SKM-1 treated with dmso at 0.1 percent for 144 hours (cell line): ENCODE results near the gene SMC4.
"Not testable (repeated sequence)": the region's sequence is repeated elsewhere in the genome, so short reads cannot be mapped to it uniquely, and the experiment has no call there.

Source experiments
- DNase-seq: peaks from one replicate; lab custom pipeline; 2025; ENCODE audit not compliant: unreplicated experiment; lab: John Stamatoyannopoulos, UW

Gene SMC4

GRCh38 chr3:160399125-160400029, at the start of gene SMC4, which contains the start of gene IFT80:
Gene SMC4, plus strand, starts transcription at chr3:160399650. Its CDS starts 1,177 bp downstream, at chr3:160400827.
Gene IFT80, minus strand, starts transcription at chr3:160399225. Its CDS starts 14,625 bp downstream, at chr3:160384600.
- peak; percentile 96 for DNase-seq

DNA sequence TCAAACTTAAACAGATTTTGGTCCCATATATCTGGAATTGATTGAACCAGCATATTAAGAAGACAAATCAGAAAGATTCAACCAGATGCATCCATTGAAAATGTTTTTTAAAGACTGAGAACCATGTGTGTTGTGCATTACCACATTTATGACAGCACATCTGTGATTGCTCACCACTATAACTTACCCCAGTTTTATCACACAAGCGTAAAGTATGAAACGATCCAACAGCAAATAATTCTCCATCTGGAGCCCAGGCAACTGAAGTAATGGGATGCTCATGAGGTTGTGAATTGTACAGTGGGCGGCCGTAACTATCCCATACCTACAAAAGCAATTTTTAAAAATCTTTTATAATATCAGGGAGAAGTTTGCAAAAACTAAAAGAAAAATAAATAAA, 43.6 kb upstream of the SMC4 start:
- DNase-seq = no peak

DNA sequence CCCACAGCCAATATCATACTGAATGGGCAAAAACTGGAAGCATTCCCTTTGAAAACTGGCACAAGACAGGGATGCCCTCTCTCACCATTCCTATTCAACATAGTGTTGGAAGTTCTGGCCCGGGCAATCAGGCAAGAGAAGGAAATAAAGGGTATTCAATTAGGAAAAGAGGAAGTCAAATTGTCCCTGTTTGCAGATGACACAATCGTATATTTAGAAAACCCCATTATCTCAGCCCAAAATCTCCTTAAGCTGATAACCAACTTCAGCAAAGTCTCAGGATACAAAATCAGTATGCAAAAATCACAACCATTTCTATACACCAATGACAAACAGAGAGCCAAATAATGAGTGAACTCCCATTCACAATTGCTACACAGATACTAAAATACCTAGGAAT, 36.6 kb upstream of the SMC4 start:
- DNase-seq = not testable (repeated sequence)

DNA sequence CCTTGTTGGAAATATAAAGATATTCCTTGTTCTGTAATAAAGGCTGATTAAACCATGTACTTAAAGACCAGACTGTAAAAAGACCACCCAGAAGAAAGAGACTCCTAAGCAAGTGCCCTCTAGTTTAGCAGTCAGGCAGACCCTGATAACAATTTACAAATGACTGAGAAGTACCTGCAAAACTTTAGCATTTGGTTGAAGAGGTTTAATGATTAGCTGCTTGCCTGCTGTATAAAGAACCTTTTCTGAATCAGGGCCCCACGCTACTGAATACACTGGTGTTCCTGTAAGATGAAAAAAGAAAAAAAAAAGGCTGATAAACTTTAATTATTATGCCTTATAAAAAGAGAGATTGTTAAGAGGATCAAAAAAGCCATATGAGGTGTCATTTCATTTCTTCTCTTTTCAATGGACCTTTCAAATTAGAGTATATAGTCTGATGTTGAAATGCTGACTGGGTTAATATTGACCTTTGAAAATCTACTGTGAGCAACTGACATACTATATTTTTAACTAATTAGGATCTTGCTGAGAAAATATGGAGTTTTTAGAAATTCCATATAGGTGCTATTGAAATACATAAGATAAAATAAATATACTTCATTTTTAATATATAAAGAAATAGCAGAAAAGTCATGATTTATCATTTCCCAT, 33.5 kb upstream of the SMC4 start:
- DNase-seq = no peak

DNA sequence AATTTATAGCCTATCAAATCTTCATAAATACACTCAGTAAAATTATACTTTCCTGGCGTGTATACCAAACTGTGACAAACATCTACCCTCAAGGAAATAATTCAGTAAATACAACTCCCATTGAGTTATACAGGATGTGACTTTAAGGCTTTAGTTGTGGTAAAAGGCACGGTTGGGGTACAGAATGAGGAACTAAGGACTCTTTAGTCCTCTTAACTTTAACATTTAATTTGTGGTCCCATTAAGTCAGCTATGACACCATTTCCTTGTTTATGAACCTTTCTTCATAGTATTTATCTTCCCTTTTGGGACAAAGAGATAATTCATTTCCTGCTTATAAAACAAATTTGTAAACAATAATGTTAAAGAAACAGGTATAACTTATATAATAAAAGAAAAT, 30.6 kb upstream of the SMC4 start:
- peak; percentile 75 for DNase-seq

DNA sequence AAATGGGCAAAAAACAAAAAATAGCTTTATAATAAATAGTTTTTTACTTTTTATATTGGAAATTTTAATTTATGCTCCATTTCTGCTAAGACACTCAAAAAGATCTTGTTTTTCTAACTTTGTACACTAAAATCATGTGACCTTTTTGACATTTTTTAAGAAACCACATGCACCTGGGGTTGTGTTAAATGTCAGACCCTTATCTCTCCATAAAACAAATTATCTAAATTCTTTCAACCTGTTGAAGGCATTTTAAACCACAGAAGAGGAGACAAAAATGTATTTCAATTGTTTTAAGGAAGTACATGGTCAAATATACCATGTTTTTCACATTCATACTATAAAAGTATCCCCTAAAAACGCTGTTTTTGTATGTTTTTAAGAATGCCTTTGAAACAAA, 29.7 kb upstream of the SMC4 start:
- no peak for DNase-seq

DNA sequence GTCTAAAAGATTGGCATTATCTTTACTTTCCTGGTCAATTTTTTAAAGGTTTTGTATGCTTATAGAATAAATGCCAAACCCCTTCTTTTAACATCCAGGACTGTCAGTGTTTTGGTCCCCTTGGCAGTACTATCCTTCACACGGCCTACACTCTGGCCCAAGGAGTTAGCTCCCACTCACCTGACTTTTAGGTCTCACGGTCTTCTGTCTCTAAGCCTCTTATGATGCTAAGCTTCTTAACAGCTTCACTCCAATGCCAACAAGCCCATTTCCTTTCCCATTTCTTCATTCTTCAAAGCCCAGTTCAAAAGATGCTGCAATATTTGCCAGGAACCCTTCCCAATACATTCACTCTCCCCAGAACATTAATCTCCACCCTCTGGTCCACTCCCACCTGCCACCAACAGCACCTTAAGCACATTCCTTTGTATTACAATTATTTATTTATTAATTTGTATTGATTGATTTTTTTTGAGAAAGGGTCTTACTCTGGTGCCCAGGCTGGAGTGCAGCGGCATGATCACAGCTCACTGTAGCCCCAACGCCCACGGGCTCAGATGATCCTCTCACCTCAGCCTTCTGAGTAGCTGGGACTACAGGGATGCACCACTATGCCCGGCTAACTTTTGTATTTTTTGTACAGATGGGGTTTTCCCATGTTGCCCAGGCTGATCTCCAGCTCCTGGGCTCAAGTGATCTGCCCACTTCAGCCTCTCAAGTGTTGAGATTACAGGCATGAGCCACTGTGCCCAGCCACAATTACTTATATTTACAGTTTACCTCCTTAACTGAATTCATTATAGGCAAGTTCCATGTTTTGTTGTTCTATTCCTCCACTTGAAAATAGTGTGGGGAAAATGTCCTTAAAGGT, 28.2 kb upstream of the SMC4 start:
- no peak for DNase-seq

DNA sequence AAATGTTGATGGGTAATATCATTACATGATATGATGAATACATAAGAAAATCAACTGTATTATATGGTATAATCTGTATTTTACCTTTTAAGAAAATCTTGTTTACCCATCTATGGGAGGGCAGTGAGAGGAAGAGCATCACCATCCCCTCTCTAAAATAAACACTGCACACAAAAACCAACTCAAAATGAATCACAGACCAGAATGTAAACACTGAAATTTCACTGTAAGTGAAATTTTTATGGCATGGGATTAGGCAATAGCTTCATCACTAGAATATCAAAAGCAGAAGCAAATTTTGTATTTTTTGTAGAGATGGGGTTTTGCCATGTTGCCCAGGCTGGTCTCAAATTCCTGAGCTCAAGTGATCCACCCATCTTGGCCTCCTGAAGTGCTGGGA, 26.7 kb upstream of the SMC4 start:
- DNase-seq = no peak

- DNase-seq = no peak
These were observed 25.8 kb upstream of the SMC4 start for GRCh38 chr3:160373655-160374054.

GRCh38 chr3:160374472-160374871, 25.0 kb upstream of the SMC4 start:
- no peak for DNase-seq

GRCh38 chr3:160374925-160375324, 24.5 kb upstream of the SMC4 start:
- DNase-seq = no peak

DNA sequence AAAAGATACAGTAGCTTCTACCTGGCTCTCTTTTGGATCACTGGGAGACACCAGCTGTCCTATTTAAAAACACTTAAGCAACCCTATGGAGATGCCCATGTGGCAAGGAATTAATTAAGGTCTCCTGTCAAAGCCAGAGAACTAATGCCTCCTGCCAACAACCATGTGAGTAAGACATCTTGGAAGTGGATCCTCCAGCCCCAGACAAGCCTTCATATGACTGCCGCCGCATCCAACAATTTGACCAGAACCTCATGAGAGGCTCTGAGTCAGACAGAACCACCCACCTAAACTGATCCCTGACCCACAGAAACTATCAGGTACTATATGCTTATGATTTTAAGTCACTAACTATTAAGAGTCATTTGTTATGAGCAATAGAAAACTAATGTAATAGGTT, 22.8 kb upstream of the SMC4 start:
- DNase-seq = no peak

DNA sequence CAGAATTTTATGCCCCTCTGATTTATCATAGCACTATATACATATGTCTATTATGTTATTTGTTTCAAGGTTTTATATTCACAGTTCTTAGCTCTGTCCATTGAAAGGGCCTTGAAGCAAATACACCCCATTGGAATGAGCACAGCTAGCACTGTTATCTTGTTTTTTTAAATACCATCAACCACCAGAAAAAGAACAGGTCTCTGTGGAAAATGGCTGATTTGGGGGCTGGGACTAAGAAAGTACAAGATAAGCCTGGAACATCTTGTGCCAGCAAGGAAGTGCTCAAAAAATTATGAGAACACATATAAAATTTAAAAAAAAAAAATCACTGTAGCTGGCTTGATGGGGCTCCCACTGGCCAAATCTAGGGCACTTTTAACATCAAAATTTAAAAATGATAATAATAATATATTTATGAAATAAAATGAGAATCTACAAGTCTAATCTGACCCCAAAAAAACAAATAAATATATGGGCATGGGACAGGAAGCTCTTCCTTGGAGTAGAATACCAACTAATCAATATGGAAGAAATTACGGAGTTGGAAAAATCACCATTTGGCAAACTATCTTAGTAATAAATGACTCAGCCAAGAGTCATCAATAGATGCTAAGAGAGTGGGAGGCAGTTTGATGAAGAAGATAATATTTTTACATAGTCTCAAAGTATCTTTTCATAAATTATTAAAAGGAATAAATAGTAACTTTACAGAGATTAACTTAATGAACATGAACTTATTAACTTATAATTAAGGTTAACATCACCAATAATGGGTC, 20.9 kb upstream of the SMC4 start:
- DNase-seq = no peak

- DNase-seq = no peak
These were observed 19.7 kb upstream of the SMC4 start for GRCh38 chr3:160379628-160380214.

GRCh38 chr3:160381470-160381869, 18.0 kb upstream of the SMC4 start:
- no peak for DNase-seq

GRCh38 chr3:160384639-160385318, 14.7 kb upstream of the SMC4 start:
- DNase-seq = no peak

DNA sequence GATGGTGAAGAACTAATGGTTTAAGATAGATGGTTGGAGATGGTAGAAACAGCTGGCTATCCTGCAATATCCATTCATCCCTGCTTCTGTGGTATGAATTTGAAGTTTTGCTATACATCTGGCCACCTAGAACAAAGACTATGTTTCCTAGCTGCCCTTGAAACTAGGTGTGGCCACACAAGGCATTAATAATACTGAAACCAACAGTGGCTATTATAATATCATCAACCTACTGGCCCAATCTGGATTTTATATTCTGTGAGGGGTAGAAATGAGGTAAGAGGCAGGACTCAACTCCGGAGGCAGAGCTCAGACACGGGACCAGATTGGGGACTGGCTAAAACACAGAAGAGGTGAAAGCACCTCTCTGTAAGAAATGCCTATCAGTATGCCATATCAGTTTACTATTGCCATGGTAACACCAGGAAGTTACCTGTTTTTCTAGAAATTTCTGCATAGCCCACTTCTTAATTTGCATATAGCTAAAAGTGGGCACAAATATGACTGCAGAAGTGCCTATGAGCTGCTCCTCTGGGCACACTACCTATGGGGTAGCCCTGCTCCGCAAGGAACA, 8.8 kb upstream of the SMC4 start:
- DNase-seq = no peak

DNA sequence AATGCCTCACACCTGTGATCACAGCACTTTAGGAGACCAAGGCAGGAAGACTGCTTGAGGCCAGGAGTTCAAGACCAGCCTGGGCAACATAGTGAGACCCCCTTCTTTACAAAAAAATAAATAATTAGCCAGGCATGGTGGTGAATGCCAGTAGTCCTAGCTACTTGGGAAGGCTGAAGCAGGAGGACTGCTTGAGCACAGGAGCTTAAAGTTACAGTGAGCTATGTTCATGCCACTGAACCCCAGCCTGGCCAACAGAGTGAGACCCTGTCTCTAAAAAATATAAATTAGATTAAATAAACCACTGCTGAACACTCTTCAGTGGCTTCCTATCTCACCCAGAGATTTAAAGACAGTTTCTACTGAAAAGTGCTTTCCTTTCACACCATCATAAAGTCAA, 6.7 kb upstream of the SMC4 start:
- no peak for DNase-seq

DNA sequence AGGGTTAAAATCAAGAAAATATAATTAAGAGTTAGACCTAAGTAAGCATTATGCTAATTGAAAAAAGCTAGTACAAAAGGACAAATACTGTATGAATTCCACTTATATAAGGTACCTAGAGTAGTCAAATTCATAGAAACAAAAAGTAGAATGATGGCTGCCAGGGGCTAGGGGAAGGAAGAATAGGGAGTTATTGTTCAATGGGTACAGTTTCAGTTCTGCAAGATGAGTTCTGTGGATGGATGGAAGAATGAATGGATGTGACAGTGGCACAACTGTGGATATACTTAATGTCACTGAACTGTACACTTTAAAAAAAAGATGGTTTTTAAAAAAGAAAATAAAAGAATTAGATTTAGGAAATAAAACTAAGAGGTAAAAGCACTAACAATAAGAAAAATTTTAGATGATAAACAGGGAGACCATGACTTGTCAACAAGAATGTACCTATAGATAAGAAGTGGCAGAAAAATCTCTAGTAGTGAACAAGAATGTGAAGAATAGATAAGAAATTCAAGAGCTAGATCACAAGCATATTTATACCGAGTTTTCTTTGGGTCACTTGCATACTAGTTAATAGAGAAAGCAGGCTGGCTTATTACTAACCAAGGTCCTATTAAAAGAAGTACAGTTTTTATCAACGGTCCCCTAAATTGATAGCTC, 6.0 kb upstream of the SMC4 start:
- no peak for DNase-seq
